GM18909 (cell line): ENCODE results near the gene NHLRC1.
"Not testable (repeated sequence)": the region's sequence is repeated elsewhere in the genome, so short reads cannot be mapped to it uniquely, and the experiment has no call there.

Source experiments
- ATAC-seq: cut with Tn5 transposase; IDR thresholded peaks from one replicate; pipeline ENCODE4 v1.9.1; 2021; ENCODE audit warnings: mild to moderate bottlenecking; ENCODE audit not compliant: unreplicated experiment, poor library complexity

NHLRC1 gene

DNA sequence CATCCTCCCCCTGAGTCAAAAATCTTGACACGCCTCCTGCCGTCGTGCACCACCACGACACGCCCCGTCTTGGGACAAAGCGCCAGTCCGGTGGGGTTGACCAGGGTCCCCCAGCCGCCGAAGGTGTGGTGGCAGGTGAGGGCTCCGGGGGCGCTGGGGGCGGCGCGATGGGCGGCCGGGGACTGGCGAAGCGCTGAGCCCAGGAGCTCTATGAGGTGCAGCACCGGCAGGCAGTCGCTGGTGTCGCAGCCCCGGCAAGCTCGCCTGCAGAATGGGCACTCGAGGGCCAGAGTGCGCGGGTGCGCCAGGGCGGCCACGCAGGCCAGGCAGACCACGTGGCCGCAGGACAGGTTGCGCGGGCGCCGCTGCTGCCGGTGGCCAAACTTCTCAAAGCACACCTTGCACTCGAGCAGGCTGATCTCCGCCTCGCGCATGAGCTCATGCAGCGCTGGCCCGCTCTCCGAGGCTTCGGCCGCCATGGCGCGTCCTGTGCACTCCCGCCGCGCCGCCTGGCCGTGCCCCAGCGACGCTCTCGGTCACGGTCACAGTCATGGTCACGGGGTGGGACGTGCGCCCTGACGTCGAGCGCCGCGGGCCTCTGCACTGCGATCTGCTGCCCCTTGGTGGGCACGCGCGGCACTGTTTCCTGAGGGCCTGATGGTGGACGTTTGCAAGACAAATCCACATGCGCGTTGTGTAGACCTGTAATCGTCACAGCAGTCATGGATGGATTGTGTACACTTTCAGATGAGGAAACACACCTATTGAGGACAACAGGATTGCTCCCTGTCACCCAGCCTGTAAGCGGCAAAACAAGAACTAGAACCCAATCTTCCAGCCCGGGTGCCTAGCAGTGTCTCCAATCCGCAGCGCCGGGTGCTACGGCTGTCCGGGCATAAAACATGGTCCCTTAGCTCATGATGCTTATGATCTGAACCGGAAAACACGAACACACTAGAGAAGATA is at the start of gene NHLRC1:
TSS of gene NHLRC1 (minus strand) at position 550 of the 966 bp plus-strand sequence. CDS start at position 479, 71 bp downstream.
- ATAC-seq, result peak; percentile 100

DNA sequence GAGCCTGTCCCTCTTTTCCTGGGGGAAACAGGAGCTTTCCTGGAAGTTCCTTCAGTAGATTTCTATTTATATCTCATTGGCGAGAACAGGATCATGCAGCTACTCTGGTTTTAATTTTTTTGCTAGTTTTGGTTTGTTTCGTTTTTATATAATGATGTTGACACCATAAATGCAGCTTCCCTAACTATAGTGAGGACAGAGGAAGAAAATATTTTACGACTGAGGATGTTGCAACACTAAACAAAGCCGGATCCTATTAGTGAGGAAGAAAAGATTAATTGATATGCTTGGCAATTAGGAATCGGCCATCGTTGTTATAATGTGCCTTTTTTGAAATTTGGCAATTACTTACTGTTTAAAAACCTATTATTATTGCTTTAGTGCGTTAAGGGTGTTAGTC is 49.4 kb upstream of the NHLRC1 start:
- ATAC-seq, result no peak

DNA sequence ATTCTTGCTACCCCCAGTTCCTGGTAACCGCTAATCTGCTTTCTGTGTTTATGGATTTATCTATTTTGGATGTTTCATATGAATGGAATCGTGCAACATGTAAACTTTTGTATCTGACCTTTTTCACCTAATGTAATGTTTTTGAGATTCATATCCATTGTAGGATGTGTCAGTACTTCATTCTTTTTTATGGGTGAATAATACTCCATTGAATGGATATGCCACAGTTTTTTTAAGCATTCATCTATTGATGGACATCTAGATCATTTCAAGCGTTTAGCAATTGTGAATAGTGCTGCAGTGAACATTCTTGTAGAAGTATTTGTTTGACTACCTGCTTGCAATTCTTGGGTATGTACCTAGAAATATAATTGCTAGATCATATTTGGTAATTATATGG is 45.8 kb upstream of the NHLRC1 start:
- no peak for ATAC-seq

DNA sequence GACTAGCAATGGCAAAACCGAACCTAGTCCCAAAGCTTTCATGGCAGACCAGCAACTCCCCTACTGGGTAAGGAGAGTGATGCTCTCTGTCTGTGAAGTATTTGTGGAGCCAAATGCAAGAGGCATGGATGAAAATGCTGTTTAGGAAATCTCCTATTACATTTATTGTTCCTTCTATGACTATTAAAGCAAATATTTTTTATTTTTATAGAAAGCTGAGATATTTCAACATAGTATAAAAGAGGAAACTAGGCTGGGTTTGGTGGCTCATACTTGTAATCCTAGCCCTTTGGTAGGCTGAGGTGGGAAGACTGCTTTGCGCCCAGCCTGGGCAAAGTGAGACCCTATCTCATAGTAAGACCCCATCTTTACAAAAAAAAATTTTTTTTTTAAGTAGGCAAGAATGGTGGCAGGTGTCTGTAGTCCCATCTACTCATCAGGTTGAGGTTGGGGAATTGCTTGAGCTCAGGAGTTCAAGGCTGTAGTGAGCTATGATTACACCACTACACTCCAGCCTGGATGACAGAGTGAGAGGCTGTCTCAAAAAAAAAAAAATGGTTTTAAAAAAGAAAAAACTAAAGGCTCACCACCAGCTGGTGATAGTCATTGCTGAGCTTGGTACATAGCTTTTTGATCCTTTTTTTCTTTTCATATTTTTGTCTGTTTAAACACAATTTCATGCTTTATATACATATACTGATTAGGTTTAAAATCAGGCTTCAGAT is 44.0 kb upstream of the NHLRC1 start:
- ATAC-seq, result no peak

DNA sequence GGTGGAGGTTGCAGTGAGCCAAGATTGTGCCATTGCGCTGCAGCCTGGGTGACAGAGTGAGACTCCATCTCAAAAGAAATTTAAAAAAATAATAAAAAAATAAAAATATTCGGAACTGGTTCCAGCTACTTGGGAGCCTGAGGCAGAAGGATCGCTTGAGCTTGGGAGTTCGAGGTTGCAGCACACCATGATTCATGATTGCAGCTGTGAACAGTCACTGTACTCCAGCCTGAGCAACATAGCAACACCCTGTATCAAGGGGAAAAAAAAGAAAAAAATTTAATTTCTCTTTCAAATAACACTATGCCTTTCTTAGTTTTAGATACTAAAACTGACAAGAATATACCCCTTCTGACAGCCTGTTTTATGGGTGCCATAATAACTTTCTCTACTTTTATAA is 43.3 kb upstream of the NHLRC1 start:
- no peak for ATAC-seq

DNA sequence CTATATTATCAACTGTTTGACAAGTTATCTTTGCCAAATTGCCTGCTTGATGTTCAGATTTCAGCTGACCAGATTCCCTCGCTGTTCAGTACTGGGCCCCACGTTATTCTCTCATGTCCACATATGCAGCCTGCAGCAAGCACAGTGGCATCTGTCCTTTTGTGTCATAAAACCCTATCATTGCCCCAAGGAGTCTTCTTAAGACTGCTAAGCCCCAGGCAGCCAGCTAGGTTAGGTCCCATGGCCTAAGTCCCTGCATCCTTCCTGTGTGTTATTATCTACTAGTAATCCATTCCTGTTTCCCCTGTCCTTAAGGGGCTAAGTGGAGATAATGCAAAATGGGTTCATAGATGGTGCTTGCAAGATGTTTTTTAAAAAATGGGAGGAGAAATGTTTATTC is 39.9 kb upstream of the NHLRC1 start:
- ATAC-seq, result no peak

DNA sequence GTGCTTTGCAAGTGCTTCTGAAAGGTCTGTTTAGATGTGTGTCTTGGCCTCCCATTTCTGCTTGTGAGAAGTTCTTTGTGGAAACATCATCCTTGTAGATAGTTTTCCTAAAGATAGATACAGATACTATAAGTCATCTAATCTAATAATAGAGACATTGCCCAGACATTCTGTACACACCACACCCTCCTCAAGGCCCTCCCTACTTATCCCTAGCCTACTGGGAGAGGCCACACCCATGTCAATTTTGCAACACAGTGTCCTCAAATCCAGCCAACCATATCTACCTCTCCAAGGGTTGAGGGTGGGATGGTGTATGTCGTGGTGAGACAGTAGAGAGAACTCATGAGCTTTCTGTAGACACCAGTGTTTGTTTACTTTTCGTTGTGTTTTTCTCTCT is 39.0 kb upstream of the NHLRC1 start:
- no peak for ATAC-seq

DNA sequence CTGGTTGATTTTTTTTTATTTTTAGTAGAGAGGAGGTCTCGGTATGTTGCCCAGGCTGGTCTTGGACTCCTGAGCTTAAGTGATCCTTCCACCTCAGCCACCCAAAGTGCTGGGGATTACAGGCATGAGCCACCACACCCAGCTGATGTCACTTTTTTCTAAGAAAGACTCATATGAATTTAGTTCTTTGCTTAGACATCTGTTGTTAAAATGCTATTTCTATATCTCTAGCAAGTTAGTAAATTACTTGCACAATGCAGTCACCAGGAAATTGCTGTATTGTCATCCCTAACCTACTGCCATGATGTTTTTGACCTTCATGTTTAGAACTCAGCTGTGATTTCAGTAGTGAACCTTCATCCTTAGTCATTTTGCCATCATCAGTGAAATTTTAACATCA is 38.4 kb upstream of the NHLRC1 start:
- ATAC-seq, result no peak

DNA sequence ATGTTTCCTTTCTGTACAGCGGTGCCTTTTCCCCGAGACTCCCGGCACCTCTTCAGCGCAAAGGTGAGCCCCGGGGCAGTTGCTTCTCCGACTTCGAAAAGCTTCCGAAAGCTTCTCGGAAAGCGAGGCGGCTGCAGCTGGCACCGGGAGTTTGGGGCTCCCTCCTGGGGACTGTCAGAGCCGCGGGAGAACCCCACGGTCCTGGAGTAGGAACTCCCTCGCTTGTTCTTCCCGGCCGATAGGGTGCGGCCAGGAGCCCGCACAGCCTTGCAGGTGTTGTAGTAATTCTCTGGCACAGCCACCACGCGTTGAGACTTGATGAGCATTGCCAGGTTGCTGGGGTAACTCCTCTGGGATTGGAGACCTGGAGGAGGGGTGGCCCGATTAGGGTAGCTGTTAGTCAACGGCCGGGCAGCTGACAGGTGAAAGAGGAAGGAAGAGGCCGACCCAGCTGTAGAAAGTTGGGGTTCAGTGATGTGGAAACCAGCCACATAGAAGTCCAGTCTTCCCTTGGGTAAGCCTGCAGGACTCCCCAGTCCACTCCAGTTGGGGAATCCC is 33.5 kb upstream of the NHLRC1 start:
- peak; percentile 39 for ATAC-seq

DNA sequence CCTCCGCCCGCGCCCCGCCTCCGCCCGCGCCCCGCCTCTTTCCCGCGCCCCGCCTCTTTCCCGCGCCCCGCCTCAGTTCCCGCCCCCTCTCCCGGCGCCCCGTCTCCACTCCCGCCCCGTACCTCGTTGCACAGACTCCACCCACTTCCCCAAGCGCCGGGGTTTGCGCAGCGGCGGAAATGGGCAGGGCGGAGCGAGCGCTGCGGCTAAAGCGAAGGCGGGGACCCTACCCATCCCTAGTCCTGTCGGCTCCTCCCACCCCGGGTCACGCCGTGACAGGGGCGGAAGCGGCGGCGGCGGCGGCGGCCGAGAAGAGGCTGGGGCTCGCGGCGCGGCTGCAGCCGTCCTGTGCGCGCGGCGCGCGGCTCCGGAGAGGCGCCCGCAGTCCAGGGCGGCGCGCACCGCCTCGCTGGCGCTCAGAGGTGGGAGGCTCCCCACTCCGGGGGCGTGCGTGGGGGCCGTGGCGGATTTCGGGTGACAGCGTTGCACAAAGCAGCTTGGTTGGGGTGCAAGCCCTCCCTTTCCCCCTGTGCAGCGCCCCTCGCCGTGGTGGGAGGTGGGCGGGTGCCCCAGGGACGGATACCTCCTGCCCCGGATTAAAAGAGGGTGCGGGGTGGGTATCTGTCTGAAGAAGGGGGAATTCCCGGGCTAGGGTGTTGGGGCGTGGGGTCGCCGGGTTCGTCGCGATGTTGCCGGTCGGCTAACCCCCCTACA is 32.8 kb upstream of the NHLRC1 start, which contains the start of gene KDM1B:
TSS of gene KDM1B (plus strand) at position 273 of the 714 bp plus-strand sequence. CDS start 4,474 bp downstream, outside the sequence.
- peak; percentile 89 for ATAC-seq

DNA sequence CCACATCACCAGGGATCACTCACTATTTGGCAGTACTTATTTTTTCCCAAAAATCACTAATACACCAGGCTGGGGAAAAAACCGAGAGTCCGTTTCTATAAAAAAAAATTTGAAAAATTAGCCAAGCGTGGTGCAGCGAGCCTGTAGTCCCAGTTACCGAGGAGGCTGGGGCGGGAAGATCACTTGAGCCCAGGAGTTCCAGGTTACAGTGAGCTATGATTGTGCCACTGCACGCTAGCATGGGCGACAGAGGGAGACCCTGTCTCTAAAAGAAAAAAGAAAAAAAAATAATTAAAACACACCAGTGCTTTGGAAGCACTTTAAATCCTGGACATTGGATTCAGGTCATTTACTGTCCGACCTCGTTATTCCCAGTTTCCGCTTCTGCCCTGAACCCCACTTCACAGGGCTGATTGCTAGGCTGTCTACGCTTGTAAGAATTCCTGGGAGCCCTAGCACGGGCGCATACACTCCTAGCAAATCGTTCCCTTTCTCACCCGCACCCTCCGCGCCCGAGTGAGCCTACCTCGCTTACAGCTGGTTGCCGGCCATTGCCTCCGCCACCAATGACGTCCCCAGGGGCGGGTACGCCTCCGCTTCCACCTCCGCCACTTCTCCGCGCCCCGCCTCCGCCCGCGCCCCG is 32.2 kb upstream of the NHLRC1 start, which contains the start of gene TPMT:
TSS of gene TPMT (minus strand) at position 571 of the 643 bp plus-strand sequence. CDS start 5,950 bp downstream, outside the sequence.
- ATAC-seq, result peak; percentile 51

DNA sequence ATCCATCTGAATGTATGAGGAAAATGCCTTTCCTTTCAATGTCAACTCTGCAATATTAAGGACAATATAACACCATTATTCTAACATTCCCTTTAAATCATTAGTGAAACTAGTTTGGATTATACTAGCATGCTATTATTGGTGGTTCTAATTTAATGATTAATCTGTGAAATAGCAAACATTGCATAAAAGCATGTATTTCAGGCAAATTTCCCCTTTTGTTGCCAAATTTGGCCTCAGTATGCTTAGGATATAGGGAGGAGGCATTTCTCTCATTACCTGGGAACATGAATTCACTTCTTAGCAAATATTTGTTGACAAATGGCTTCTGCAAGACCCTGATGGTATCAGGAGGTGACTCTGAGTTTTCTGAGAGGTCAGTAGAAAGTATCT is 30.8 kb upstream of the NHLRC1 start:
- ATAC-seq, result no peak

DNA sequence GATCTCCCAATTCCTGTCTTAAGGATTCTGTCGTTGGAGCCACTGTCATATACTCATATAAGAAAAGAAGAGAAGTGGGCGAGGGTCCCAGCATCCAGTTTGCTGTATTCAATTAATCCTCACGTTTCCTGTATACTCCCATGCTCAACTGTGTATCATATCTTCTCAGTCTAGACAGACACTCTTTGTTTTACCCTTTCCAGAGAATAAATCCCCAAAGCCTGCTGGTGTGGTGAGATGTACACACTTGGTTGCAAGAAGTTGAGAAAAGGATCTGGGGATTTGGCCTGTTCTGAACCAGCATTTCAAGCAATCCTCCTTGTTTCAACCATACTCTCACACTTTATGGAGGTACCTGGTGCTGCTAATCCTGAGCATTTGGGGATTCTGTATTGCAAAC is 29.3 kb upstream of the NHLRC1 start:
- ATAC-seq, result no peak

DNA sequence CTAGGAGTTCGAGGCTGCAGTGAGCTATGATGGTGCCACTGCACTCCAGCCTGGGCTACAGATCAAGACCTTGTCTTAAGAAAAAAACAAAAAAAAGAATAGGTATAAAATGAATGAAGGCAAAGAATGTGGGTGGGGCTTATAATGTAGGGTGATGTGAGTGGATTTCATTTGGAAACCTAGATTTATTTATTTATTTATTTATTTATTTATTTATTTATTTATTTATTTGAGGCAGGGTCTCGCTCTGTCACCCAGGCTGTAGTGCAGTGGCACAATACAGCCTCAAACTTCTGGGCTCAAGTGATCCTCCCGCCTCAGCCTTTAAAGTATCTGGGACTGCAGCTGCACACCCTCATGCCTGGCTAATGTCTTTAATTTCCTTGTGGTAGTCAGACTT is 28.9 kb upstream of the NHLRC1 start:
- not testable (repeated sequence) for ATAC-seq

DNA sequence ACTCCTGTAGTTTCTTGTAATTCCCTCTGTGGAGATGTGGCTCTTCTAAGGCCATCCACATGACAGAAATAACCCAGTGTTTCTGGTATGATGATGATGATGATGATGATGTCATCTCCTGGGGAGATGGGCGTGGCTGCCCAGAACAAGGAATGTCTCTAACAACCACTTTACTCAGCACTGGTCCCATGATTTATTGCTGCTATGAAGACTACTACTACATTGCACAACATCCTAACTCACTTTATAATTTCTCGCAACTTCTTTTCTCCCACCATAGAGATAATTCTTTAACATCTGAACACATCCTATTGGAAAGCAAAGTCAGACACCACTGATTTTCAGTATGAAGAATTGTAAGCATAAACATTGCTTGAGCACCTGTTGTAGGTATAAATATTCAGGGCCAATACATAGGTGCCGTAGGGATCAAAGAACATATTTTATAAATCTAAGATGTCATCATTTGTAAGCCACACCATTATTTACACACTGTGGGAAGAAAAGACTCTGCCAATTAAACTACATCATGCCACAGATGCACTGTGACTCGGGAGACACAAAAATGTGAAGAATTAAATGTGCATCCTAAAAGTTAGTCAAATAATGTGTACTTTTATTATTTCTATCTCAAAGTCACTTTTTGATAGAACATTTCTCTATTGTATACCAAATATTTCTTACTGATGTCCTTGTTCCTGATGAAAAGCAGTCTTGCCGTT is 26.0 kb upstream of the NHLRC1 start:
- ATAC-seq, result no peak

DNA sequence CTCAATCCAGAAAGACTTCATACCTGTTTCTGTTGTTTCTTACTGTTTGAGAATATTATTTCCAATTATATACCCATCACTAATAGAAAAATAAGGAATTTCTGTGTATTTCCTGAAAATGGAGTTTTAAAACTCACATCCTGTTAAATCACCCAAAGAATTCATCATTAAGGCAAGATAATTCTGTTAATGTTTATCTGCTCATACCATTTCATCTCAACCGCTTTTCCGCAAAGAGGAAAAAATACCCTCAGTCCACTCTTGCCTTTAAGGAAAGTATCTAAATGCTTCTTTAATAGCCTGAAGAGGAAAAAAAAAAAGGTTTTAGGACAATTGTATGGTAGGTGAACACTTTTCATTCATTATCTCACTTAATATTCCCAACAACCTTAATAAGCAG is 25.1 kb upstream of the NHLRC1 start:
- ATAC-seq, result no peak

DNA sequence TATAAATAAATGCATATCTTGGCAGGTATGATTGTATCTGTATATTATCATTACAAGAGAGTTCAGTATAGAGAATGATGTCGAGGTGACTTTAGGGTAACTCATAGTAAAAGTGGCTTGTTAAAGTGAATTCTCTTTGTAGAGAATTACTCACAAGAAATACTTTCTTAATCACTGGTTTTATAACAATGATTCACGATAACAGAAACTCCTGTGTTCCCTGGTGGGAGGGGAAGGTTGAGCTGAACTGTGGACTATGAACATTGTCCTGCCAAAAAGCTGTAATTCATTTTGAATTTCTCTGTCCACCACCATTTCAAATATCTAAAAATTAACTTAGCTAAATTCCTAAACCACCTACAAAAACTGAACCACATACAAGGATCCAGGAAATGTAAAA is 24.7 kb upstream of the NHLRC1 start:
- ATAC-seq, result no peak

DNA sequence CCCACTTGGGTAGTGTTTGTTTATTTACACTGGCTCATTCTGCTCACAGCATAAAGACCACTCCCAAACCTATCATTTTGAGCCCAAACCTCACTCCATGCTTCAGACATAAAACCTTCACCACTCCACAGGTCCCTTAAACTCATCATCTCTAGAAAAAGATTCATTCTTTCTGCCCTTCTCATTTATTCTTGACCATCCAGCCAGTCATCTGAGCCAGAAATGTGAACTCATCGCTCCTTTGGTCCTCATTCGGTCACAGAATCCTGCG is 20.0 kb upstream of the NHLRC1 start:
- no peak for ATAC-seq

DNA sequence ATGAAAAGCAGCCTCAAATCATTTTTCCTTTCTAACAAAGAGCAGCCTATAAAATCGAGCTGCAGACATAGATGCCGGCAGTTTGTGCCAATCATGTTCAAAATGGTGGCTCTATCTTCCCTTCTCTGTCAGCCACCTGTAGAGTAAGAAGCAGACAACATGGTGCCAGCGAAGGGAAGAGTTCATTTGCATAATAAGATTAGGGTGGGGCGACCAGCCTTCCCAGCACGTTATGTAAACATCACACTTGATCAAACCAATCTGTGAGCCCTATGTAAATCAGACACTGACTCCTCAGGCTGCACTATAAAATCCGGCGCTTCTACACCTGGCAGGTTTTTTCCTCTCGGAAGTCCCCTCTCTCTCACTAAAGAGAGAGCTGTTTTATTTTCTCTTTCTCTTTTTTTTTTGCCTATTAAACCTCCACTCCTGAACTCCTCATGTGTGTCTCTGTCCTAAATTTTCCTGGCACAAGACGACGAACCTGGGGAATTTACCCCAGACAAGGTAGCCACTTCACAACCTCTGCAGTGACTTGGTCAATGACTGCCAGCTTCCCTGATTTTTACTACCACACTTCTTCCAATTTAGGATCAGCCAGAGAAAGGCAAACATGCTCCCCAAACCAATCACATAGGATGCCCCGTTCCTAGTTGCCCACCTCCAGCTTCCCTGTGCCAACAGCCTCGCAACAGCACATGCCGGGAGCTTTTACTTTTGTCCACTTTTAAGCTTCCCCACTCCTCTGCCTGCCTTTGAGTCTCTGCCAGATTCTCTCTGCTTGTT is 19.5 kb upstream of the NHLRC1 start:
- no peak for ATAC-seq
